Fibroblast of pulmonary artery (primary cell): ENCODE results near the gene DAGLB.
"Not testable (repeated sequence)": the region's sequence is repeated elsewhere in the genome, so short reads cannot be mapped to it uniquely, and the experiment has no call there.

Source experiments
- DNase-seq: peaks from one replicate; pipeline ENCODE4 v3.0.0-alpha.2; 2010; ENCODE audit warnings: low read depth
- H3K4me3 ChIP-seq: replicated peaks from 2 replicates; pipeline ENCODE4 v1.5.1; 2011; ENCODE audit warnings: low read depth, mild to moderate bottlenecking, control low read depth, low read length, moderate library complexity
- CTCF ChIP-seq: IDR thresholded peaks from 2 replicates; pipeline ENCODE4 v1.5.1; 2011; ENCODE audit warnings: mild to moderate bottlenecking, control low read depth, low read length, inconsistent platforms; ENCODE audit errors: missing control alignments

The DAGLB gene

GRCh38 chr7:6399351-6399750 is 48.4 kb downstream of the DAGLB start:
- H3K4me3 ChIP-seq = no peak overlapping the region
- TF ChIP-seq CTCF = no peak
- DNase-seq = no peak

- TF ChIP-seq CTCF = no peak
- peak; percentile 34 for DNase-seq
- H3K4me3 ChIP-seq = no peak overlapping the region
These were observed 48.8 kb downstream of the DAGLB start for GRCh38 chr7:6398943-6399342.

GRCh38 chr7:6397759-6398495 is 49.8 kb downstream of the DAGLB start:
- H3K4me3 ChIP-seq, DNase-seq: not testable (repeated sequence)

GRCh38 chr7:6395898-6396595 is 51.7 kb downstream of the DAGLB start:
- no peak for DNase-seq
- no peak overlapping the region for H3K4me3 ChIP-seq
- TF ChIP-seq CTCF = no peak

GRCh38 chr7:6394114-6394513 is 53.6 kb downstream of the DAGLB start:
- no peak overlapping the region for H3K4me3 ChIP-seq
- DNase-seq = no peak

GRCh38 chr7:6393667-6394056 is 54.1 kb downstream of the DAGLB start:
- no peak for TF ChIP-seq CTCF
- DNase-seq = no peak
- no peak overlapping the region for H3K4me3 ChIP-seq

More at GRCh38 chr7:6394114-6394513, 53.6 kb downstream of the DAGLB start:
- no peak for TF ChIP-seq CTCF

- TF ChIP-seq CTCF = no peak
- DNase-seq = peak; percentile 85
- H3K4me3 ChIP-seq = no peak overlapping the region
These were observed 54.8 kb downstream of the DAGLB start for GRCh38 chr7:6392712-6393666.
